Kidney (tissue), 14 donors: Measurements from ENCODE around the gene CYGB. TPM values are rescaled to one million over a fixed set of nuclear protein-coding genes. Genes with fewer than 3 reads are reported as not detected.

ENCODE experiments used
- DNase-seq, 5 donors: peaks; one replicate each; pipeline ENCODE4 v3.0.0-alpha.2; 2013 to 2020
- FAIRE-seq: peaks from 2 replicates; lab custom pipeline; 2012; peaks lifted over from hg19 to GRCh38; lab: Jason Lieb, UNC
- H3K27ac ChIP-seq, 2 donors: one replicate each; pipeline ENCODE4 v1.7.0; 2013; ENCODE audit warnings: low read depth in 2 of 2, low read length in 2 of 2, inconsistent platforms in 1 of 2
- H3K27me3 ChIP-seq: one replicate; pipeline ENCODE4 v1.7.1; 2013; ENCODE audit warnings: low read length, inconsistent platforms; ENCODE audit not compliant: control insufficient read depth, insufficient read depth
- H3K36me3 ChIP-seq, 3 donors: one replicate each; pipeline versions ENCODE4 v1.7.0 to v1.7.1; 2013; ENCODE audit warnings: low read length in 3 of 3, control low read depth in 1 of 3, inconsistent platforms in 1 of 3; ENCODE audit not compliant: insufficient read depth in 3 of 3, control insufficient read depth in 2 of 3
- H3K4me1 ChIP-seq, 3 donors: one replicate each; pipeline versions ENCODE4 v1.7.0 to v1.7.1; 2013; ENCODE audit warnings: low read length in 3 of 3, inconsistent platforms in 1 of 3, low read depth in 1 of 3; ENCODE audit not compliant: control insufficient read depth in 2 of 3, insufficient read depth in 2 of 3
- H3K4me3 ChIP-seq, 3 donors: one replicate each; pipeline versions ENCODE4 v1.7.0 to v1.8.1; 2013; ENCODE audit warnings: low read length in 3 of 3, control low read depth in 1 of 3, inconsistent platforms in 1 of 3
- H3K9ac ChIP-seq, 3 donors: one replicate each; pipeline versions ENCODE4 v1.7.0 to v1.7.1; 2013; ENCODE audit warnings: low read length in 3 of 3, control low read depth in 1 of 3, inconsistent platforms in 1 of 3
- H3K9me3 ChIP-seq, 3 donors: one replicate each; pipeline versions ENCODE4 v1.7.0 to v1.7.1; 2013; ENCODE audit warnings: low read length in 3 of 3, control low read depth in 1 of 3, inconsistent platforms in 1 of 3; ENCODE audit not compliant: control insufficient read depth in 2 of 3, insufficient read depth in 1 of 3
- intact Hi-C: fragments of 100-400 bp; cut with DNase I; formaldehyde crosslinking; loops from one replicate; pipeline ENCODE4 v1.11.1; 2022
- polyA plus RNA-seq: library from polyadenylated mRNA; stranded (reverse); fragments of 350-450 nt; fragmentation: Illumina TruSeq; extraction: RNeasy Lipid Tissue Mini Kit (QIAGEN cat#74804); gene quantifications from one replicate; pipeline ENCODE4 v1.2.3, GENCODE V29; 2014; ENCODE audit warnings: low read depth, low replicate concordance; ENCODE audit not compliant: insufficient read depth
- total RNA-seq: library from RNA; stranded (reverse); fragmentation: NEBNext Ultra II Directional; extraction: Animal tissue kit (Norgen Biotek cat#: 25700); gene quantifications from one replicate; pipeline ENCODE4 v1.2.1, GENCODE V29; 2021
- TF ChIP-seq, protein P1 (sequence below): IDR thresholded peaks from 3 replicates; pipeline ENCODE4 v1.5.1; 2012; ENCODE audit warnings: mild to moderate bottlenecking, moderate library complexity, borderline replicate concordance; ENCODE audit not compliant: insufficient read depth; ENCODE audit errors: extremely low read depth
- donor health status: control.
- donor health status: control.
- donor health status: control.
- donor health status: control.
- donor health status: control.
- donor health status: DM: yes; HTN: yes; CAD: no.
- donor health status: Normal renal cell carcinoma (clear cell type).

Gene CYGB
- total and polyA plus RNA-seq, 2 donors from 2014 or later: 6.7 to 12.6 TPM

DNA sequence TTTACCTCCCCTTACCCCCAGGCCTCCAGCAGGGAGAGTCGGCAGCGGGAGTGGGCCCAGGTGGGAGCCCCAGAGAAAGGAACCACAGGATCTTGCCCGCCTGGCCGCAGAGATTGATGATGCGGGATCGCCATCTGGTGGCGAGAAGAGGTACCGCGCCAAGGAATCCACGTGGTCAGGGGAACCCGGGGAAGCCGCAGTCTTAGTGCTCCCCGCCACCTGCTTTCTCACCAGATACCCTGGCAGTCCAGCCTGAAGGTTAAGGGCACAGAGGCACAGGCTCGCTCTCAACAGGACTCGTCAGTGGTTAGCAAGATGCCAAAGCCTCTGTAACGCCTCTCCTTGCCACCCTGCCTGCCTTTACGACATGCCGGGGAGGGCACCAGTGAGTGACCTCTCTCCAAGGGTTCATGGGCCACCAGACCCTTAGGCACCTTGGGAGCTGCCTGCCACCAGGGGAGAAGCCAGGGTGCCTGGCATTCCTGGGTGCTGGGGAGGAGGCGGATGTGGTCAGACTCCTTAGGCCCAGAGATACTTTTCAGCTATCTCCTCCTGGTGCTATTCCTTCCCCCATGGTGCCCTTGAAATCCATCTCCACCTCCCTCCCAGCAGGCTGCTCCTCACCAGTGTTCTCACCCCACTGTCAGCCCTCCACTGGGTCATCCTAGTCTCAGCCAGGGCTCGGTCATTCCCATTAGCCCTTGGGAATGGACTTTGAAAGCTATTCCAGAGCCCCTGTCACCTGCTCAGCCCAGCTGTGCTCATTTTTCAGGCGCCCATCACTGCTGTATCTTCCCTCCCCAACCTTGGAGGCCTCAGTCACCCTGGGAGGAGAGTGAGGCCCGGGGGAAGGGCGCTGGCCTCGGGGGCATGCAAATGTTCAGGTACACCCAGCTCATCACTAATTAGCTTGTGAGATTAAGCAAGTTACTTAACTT lies 30.8 kb downstream of the CYGB start:
- TF ChIP-seq, protein P1, sequence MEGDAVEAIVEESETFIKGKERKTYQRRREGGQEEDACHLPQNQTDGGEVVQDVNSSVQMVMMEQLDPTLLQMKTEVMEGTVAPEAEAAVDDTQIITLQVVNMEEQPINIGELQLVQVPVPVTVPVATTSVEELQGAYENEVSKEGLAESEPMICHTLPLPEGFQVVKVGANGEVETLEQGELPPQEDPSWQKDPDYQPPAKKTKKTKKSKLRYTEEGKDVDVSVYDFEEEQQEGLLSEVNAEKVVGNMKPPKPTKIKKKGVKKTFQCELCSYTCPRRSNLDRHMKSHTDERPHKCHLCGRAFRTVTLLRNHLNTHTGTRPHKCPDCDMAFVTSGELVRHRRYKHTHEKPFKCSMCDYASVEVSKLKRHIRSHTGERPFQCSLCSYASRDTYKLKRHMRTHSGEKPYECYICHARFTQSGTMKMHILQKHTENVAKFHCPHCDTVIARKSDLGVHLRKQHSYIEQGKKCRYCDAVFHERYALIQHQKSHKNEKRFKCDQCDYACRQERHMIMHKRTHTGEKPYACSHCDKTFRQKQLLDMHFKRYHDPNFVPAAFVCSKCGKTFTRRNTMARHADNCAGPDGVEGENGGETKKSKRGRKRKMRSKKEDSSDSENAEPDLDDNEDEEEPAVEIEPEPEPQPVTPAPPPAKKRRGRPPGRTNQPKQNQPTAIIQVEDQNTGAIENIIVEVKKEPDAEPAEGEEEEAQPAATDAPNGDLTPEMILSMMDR: peak; percentile 98
- peaks cover 0 to 10% (median 0%) of the 10 kb centered on the region in 3 donors for H3K4me1 ChIP-seq
- FAIRE-seq (no peak), DNase-seq (peak; percentile 83 to 92 (median 87))
- H3K9ac ChIP-seq: no peak overlapping the region
- intact Hi-C loops: loop anchor here (5.0 kb wide), 1 partner anchor 44 kb away; no protein-coding TSS in a partner anchor
- H3K27me3 ChIP-seq: no peaks in the 10 kb centered on the region
- no peaks in the 10 kb centered on the region for H3K9me3 ChIP-seq
- no peaks in the 10 kb centered on the region for H3K36me3 ChIP-seq
- no peak overlapping the region for H3K4me3 ChIP-seq
- H3K27ac ChIP-seq: no peak overlapping the region

- DNase-seq (peak in 1 of 5 donors; percentile 26), FAIRE-seq (no peak)
- H3K36me3 ChIP-seq: no peaks in the 10 kb centered on the region
- no peaks in the 10 kb centered on the region for H3K27me3 ChIP-seq
- no peak overlapping the region for H3K27ac ChIP-seq
- H3K9me3 ChIP-seq: no peaks in the 10 kb centered on the region
- H3K4me3 ChIP-seq: no peak overlapping the region
- intact Hi-C loops: no loop called here
- H3K4me1 ChIP-seq: peaks cover 0 to 24% (median 7%) of the 10 kb centered on the region in 3 donors
- no peak overlapping the region for H3K9ac ChIP-seq
- TF ChIP-seq, protein P1: no peak
Observed at GRCh38 chr17:76504117-76504516, 33.4 kb downstream of the CYGB start.

- FAIRE-seq: no peak
- H3K4me1 ChIP-seq: peaks cover 0 to 35% (median 19%) of the 10 kb centered on the region in 3 donors
- no peak overlapping the region for H3K4me3 ChIP-seq
- TF ChIP-seq, protein P1: no peak
- DNase-seq: no peak
- intact Hi-C loops: no loop called here
- H3K9ac ChIP-seq: no peak overlapping the region
- no peaks in the 10 kb centered on the region for H3K27me3 ChIP-seq
- no peaks in the 10 kb centered on the region for H3K36me3 ChIP-seq
- H3K9me3 ChIP-seq: no peaks in the 10 kb centered on the region
- H3K27ac ChIP-seq: no peak overlapping the region
Observed at GRCh38 chr17:76502341-76503211, 34.9 kb downstream of the CYGB start.
